SKM-1 treated with dmso at 0.1 percent for 144 hours (cell line): Measurements from ENCODE around the gene TRIM9.
"Not testable (repeated sequence)": the region's sequence is repeated elsewhere in the genome, so short reads cannot be mapped to it uniquely, and the experiment has no call there.

Experiments used
- DNase-seq: peaks from one replicate; lab custom pipeline; 2025; ENCODE audit not compliant: unreplicated experiment; lab: John Stamatoyannopoulos, UW

Gene TRIM9

DNA sequence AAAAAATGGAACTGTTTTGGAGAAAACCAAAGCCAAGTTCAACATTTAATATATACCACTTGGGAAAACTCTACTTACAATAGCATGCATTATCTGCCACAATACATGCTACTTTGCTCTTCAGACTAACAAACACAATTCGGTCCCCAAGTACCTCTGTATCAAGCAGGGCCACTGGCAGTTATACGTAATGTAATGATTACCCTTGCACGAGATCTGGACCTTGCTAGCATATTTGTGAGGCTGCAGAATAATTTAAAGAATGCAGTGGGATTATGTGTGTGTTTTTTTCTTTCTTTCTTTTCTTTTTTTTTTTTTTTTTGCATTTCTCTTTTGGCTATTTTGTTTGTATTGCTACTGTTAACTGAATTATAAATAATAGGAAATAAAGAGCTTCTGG is 127.8 kb downstream of the TRIM9 start:
- no peak for DNase-seq

DNA sequence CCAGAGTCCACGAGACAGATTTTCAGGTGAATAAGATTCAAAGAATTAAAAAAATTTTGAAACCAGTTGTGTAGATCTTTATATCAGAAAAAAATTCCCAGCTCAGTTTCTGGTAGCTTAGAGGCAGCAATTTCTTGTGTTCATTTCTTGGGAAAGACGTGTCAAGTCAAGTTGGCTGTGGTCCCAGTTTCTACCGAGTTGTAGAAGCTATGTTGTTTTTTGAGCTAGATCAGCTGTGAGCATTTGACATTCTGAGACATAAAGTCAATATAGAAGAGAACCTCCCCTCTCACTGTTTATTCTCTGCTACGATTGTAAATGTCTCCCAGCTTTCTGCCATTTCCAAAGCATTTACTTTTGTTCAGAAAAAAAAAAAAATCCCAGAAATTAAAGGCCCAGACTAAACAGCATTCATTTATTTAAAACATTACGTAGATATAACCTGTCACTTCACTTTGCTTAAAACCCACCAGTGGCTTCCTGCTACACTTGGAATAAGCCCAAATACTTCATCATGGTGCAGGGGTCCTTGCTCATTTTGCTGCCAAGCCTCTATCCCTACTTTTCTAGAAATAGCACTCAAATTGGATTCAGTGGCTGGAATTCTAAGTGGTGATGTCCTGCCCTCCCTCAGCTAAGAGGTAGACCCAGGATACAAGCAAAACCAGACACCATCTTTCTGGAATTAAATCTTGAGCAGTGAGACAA is 130.1 kb downstream of the TRIM9 start:
- DNase-seq: no peak

DNA sequence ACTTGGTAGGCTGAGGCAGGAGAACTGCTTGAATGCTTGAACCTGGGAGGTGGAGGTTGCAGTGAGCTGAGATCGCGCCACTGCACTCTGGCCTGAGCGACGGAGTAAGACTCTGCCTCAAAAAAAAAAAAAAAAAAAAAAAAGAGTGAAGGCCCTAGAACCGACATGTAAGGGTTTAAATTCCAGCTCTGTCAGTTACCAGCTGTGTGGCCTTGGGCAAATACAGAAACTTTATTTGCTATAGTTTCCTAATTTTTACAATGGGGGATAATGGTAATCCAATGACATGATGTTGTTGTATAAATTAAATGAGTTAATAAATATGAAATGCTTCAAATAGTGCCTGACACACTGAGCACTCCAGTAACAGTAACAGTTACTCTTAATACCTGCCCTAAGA is 131.0 kb downstream of the TRIM9 start:
- no peak for DNase-seq

DNA sequence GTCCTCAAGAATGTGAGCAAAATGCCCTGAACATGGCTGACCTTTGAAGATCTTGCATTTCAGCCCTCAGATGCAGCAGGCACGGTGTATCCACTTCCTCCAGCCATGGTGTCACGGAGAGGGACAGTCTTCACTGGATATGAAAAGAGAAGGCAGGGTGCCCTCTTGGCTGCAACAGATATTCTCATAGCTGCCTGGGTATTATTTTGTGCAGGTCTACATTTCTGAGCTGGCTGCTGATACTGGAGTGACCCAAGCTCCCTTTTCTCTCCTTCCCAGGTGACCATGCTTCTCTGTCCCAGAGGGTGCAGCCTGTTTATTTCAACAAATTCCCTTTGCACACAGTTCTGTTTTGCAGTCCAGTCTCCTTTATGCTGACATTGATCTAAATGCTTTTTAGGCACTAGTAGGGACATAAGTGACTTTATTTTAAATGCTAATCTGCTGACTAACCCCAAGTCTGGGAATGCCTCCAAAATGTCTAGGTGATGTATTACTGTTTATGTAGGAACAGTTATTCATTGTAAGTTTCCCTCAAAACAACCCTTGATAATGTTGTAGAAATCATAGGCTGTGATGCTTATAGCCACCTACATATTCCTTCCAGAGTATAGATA is 133.2 kb downstream of the TRIM9 start:
- no peak for DNase-seq

DNA sequence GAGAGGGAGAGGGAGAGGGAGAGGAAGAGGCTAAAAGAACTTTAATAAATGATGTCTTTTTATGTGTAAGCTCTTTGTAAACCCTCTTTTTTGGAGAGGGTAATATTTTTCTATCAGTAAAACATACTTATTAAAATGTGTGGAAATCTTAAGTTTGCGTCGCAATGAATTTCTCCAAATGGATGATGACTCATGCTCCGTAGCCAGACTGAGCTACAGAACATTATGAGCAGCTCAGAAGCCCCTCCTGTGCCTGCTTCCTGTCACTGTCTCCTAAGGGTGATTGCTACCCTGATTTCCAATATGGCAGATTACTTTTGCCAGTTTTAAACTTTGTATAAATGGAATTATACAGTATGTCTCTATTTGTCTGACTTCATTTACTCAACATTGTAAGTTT is 137.6 kb downstream of the TRIM9 start:
- DNase-seq: no peak

DNA sequence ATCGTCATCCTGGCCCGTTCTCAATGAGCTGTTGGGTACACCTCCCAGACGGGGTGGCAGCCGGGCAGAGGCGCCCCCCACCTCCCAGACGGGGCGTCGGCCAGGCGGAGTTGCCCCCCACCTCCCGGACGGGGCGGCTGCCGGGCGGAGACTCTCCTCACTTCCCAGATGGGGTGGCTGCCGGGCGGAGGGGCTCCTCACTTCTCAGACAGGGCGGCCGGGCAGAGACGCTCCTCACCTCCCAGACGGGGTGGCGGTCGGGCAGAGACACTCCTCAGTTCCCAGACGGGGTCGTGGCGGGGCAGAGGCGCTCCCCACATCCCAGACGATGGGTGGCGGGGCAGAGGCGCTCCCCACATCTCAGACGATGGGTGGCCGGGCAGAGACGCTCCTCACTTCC is 138.5 kb downstream of the TRIM9 start:
- not testable (repeated sequence) for DNase-seq

DNA sequence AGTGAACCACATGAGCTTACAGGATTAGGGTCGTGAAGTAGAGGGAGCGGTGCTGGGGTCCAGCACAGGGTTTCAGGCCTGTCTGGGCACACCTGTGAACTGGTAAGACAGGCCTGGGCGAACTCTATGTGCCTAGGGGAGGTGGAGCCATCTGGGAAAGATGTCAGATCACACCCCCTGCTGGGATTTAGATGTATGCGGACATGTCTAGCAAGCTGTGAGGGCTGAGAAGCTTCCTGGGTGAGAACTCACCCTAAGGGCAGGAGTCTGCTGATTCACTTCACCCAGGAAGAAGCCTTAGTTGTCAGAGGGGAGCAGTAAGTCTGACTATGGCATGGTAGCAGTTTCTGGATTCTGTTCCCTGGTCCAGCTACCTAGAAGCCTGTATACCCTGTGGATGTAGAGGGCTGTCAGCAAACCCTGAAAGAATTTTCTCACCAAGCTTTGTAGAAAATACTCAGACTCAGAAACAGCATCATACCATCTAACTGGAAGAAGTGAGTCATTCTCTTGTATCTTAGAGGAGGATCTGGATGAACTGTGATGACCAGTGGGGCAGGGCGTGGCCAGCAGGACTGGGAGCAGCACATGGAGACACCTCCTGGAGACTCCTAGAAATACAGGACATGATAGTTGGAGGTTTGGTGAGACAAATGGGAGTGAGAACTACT is 139.4 kb downstream of the TRIM9 start:
- DNase-seq: peak; percentile 60

DNA sequence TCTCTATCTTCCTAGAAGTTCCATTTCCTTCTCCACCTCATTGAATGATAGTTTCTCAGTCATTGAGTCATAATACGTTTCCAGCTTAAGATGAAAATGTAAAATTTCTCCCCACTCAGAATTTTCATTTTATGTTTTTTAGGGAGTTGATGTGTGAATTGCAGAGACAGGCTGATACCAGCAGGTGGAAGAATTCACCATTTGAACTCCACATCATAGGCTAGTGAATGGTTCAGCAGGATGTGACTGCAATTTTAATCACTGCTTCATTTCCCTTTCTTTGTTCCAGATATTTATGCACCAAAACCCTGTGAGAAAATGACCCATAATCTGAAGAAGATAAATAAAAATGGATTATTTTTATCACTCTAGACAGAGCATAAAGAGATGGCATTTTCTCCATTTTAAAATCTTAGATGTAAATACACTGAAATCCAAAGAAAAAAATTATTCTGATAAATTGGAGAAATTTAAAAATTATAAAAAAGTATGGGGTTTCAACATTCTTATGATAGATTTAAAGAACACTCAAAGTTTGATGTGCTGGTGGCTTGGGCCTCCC is 140.0 kb downstream of the TRIM9 start:
- DNase-seq: no peak

DNA sequence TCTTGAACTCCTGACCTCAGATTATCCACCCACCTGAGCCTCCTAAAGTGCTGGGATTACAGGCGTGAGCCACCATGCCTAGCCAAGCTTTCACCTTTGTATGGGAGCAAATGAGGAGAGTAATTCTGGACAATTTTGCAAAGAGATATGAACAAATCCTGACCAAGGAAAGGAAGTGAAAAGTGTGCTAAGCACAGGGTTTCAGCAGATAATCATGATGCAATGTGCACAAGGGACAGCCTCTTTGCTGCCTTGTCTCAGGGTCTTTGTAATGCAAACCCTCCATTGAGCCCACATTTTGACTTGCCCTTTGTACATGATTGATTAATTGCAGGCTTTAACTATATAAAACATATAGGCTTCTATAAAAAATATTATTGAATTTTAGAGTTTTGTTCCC is 141.4 kb downstream of the TRIM9 start:
- DNase-seq: no peak

DNA sequence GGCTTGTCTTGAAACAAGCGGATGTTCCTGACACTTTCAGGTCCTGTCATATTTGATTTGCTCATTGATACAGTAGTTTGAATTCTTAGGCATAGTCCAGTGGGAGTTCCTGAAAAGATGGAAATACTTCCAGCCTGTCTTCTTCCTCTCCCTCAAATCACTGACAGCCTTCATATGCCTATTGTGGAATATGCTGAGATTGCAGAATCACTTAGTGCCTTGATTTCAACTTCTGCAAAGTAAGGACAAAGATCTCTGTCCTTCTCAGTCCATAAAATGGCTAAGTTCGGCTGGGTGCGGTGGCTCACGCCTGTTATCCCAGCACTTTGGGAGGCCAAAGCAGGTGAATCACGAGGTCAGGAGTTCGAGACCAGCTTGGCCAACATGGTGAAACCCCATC is 143.9 kb downstream of the TRIM9 start:
- no peak for DNase-seq

DNA sequence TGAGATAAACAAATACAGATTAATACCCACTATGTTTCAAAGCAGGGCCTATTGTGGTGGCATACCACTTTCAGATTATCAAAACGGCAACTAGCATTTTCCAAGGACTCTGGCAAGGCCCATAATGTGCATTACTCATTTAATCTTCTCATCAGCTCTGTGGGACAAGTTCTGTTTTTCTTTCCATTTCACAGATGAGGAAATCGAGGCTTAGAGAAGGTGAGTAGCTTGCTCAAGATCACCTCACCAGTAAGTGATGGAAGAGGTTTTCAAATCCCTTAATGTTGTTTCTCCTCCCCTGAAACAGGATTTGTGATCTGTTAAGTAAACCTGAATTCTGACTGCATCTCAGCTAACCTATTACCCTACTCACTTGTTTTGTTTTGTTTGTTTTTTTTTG is 146.7 kb downstream of the TRIM9 start:
- no peak for DNase-seq

DNA sequence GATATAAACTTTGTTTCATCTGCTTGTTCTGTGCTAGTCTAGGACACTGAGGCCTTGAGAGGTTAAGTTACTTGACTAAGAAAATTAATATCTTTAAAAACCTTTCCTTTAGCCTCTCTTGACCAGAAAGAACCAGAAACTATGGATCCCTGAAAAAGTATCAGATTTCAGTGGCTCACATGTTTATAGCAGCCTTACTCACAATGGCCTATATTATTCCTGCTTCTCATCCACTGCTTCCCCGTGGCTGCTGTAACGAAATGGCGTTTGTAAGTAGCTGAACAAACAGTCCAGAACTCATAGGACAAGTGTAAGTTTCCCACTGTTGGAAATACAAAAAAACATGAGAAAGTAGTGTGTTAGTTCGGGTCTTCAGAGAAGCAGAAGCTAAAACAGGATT is 147.5 kb downstream of the TRIM9 start:
- DNase-seq: no peak

DNA sequence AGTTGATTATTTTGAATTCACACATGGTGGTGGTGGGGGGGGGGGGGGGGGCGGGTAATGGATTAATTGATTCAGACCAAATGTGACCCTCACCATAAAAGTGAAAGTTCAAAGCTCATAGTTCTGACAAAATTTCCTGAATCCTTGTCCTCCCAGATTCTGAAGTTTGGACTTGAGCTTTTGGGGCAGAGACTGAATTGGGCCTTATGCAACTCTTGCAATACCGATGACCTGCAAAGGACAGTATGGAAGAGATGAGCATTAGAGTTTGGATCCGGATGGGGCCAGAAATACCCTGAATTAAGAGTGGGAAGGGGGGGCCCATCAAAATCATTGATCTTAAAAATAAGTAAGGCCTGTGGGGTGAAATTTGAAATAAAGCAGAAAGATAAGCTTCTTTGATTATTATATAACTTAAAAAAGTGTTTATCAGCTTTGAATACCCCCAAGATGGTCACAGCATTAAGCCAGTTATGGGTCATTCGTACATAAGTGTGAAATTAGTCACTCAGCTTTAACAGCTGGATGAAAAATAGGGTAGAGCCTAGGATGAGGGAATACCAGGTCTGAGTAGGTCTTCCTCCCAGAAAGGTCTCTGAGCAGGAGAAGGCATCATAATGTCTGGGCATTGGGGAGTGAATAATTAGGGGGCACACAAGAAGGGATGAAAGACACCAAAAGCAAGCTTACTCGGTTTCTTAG is 148.5 kb downstream of the TRIM9 start:
- no peak for DNase-seq

DNA sequence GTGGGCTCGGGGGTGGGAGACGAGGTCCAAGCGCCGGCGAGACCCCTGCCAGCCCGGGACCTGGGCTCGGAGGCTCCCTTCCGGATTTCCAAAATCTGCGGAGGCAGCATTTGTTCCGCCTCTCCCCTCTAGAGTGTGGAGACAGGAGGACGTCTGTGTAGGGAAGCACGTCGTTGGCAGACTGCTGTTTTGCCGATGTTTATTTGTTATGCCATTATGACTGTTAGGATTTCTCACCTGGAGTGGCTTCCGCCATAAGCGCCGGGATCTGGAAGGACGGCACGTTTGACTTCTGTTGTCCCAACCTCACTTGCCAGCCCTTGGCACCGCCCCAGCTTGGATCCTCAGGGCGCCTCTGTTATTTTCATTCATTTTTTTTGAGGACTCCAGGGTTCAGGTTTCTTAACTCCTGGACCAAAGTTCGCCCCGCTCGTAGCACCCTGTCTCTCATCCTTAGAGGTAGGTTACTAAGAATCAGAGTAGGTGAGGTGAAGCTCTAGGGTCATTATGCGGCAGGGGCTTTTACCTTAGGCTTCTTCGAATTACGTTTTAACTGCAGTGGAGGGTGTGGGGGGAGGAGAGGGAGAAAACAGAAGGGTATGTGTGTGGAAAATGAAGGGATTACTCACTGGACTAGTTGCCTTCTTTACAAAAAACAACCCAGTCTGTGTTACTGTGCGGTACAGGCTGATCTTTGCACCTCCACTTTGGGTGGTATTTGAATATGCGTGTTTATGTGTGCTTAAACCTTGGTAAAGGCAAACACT is 150.1 kb downstream of the TRIM9 start:
- no peak for DNase-seq

DNA sequence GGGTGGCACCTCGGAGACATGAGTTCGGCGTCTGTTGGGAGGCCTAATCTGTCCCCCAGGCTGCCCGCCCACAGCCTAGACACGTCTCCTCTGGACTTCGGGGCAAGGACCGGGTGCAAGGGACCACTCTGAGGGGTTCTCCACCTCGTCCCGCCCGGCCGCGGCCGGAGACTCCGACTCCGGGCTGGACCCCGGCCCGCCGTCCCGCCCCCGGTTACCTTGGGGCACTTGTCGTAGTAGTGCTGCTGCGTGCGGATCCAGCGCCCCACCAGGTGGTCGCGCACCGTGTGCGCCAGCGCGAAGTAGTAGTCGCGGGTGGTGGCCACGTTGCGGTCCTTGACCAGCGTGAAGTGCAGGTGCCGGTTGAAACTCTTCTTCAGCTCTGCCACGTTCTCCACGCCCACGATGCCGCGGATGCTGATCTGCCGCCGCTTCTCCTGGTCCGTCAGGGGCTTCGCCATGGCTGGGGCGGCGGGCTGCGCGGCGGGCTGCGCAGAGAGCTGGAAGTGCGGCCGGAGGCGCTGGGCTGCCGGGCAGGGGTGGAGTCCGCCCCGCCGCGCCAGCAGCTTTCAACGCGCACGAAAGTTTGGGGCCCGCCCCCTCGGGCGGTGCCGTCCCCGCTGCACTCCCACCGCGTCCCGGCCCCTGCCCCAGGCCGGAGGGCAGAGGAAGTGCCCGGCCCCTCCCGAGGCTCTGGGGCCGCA is 150.8 kb downstream of the TRIM9 start, which contains the start of gene PYGL:
PYGL (minus strand) TSS at position 541 of the 704 bp plus-strand sequence; CDS start at position 461, 80 bp downstream.
- DNase-seq: no peak

DNA sequence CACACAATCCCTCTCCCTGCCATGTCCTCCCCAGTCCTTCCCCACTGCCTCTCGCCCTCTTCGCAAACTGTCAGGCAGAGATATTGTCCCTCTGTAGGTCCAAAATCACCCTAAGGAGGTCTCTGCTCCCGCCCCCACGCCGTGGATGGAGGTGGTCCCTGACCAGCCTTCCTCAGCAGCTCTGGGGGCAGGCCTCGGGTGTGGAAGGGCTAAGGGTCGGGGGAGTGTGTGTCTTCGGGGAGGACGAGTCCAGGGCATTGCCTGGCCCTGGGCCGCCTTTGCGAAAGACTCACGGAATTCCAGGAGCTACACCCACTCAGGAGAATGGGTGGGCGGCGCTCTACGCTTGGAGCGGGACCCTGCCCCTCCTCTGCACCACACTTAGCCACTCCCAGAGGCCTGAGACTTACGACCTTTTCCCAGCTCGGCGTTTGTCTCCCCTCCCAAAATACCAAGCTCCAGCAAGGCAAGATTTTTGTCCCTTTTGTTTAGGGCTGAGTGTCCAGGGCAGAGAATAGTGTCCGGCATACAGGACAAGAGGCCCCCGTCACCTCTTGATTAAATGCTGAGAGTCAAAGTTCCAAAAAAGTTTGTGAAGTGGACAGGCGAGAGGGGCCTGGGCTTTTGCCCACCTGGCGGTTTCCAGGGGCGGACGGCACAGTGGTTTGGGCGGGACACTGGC is 151.5 kb downstream of the TRIM9 start:
- no peak for DNase-seq

DNA sequence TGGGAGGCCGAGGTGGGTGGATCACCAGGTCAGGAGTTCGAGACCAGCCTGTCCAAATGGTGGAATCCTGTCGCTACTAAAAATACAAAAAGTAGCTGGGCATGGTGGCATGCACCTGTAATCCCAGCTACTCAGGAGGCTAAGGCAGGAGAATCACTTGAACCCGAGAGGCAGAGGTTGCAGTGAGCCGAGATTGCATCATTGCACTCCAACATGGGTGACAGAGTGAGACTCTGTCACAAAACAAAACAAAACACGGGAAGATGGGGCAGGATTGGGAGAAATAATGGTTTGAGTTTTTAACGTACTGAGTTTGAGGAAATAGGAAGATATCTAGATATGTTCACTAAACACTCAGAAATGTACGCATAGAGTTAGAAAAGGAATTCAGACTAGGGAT is 153.3 kb downstream of the TRIM9 start:
- DNase-seq: not testable (repeated sequence)

DNA sequence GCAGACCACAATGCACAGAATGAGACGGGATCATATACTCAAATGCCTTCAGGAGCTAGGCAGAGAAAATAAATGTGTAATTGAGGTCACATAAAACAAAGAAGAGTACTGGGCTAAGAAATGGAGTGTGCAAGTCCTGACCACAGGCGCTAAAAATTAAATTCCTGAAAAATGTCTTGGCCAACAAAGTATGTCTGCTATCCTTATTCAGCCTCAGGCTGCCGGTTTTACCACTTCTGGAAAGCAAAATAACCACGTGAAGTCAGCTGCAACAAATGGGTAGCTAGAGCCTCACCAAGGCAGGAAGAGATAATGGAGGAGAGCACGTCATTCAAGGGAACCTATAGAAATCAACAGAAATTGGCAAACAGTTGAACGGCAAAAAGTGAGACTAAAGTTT is 153.8 kb downstream of the TRIM9 start:
- no peak for DNase-seq

DNA sequence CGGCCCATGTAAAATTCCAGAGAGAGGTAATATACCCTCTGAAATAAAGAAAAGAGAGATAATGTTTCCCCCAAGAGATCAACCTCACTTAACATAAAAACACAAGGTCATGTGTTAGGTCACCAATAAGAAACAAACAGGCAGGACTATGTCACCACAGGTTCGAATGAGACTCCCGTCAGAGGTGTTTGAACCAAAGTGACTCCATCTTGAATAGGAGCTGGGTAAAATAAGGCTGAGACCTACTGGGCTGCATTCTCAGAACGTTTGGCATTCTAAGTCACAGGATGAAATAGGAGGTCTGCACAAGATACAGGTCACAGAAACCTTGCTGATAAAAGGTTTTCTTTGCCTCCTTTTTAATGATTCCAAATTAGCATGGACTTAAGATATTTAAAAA is 157.1 kb downstream of the TRIM9 start:
- DNase-seq: no peak
